ENCODE data around the gene SRF. TPM values are rescaled to one million over a fixed set of nuclear protein-coding genes. Genes with fewer than 3 reads are reported as not detected.

The SRF gene
- total RNA-seq, 1 experiment from 2014 or later: 46.2 TPM

GRCh38 chr6:43146261-43146660 is 24.8 kb upstream of the SRF start (continued):
- TF ChIP-seq FOXP4 (CRISPR knock-in tag; IDR thresholded peaks at IDR 0.05) (no peak), TP53 (CRISPR knock-in tag; IDR thresholded peaks at IDR 0.05) (no peak), SMAD4 (CRISPR knock-in tag; IDR thresholded peaks at IDR 0.05) (no peak)

GRCh38 chr6:43146709-43147688 is 24.1 kb upstream of the SRF start:
- Mint-ChIP-seq H3K27ac (no peak overlapping the region), H3K4me3 (no peak overlapping the region), H3K4me1 (peaks cover 10% of the 10 kb centered on the region), H3K27me3 (ENCODE audit: low read depth) (no peaks in the 10 kb centered on the region; the same call in 1 of the 2 replicates), H3K36me3 (peaks cover 16% of the 10 kb centered on the region), H3K9me3 (no peaks in the 10 kb centered on the region)
- no peak for TF ChIP-seq CREB1 (CRISPR knock-in tag; IDR thresholded peaks at IDR 0.05)
- TF ChIP-seq OVOL2 (CRISPR knock-in tag; IDR thresholded peaks at IDR 0.05; ENCODE audit: borderline replicate concordance): no peak
- TF ChIP-seq USF1 (CRISPR knock-in tag; IDR thresholded peaks at IDR 0.05): no peak
- no peak for TF ChIP-seq HMGXB4 (CRISPR knock-in tag; IDR thresholded peaks at IDR 0.05)
- TF ChIP-seq PREB (CRISPR knock-in tag; IDR thresholded peaks at IDR 0.05; ENCODE audit: borderline replicate concordance): no peak
- no peak for TF ChIP-seq ATF3 (CRISPR knock-in tag; conservative IDR thresholded peaks at IDR 0.05)
- POLR2A ChIA-PET: interaction anchor here (0.6 to 1.1 kb wide), 2 partner anchors 23 to 237 kb away, joined by 4 to 7 read pairs; no protein-coding TSS in a partner anchor
- ATAC-seq (no peak), DNase-seq (ENCODE audit: low spot score) (no peak)
- CTCF ChIA-PET: interaction anchor here (0.7 to 1.0 kb wide), 2 partner anchors 209 to 362 kb away, joined by 3 read pairs; no protein-coding TSS in a partner anchor

GRCh38 chr6:43147691-43148477 is 23.2 kb upstream of the SRF start:
- ATAC-seq (no peak), DNase-seq (ENCODE audit: low spot score) (no peak)
- H3K27ac Mint-ChIP-seq: no peak overlapping the region
- H3K9me3 Mint-ChIP-seq: no peaks in the 10 kb centered on the region
- ChIA-PET CTCF (interaction anchor here (0.7 to 1.0 kb wide), 2 partner anchors 208 to 361 kb away, joined by 3 read pairs; no protein-coding TSS in a partner anchor), POLR2A (interaction anchor here (0.6 to 1.1 kb wide), 2 partner anchors 23 to 238 kb away, joined by 4 to 7 read pairs; no protein-coding TSS in a partner anchor)
- H3K4me1 Mint-ChIP-seq: peaks cover 5% of the 10 kb centered on the region
- TF ChIP-seq ATF2 (CRISPR knock-in tag; IDR thresholded peaks at IDR 0.05; ENCODE audit: borderline replicate concordance, low read depth): no peak
- H3K4me3 Mint-ChIP-seq: no peak overlapping the region
- H3K36me3 Mint-ChIP-seq: peaks cover 18% of the 10 kb centered on the region
- H3K27me3 Mint-ChIP-seq (ENCODE audit: low read depth): no peaks in the 10 kb centered on the region; the same call in 1 of the 2 replicates

Measured in WTC11 (cell line).